ENCODE measurements around the gene TUBB4A.

Gene TUBB4A

GRCh38 chr19:6491802-6492592 is 10.1 kb downstream of the TUBB4A start:
- no peak for DNase-seq

GRCh38 chr19:6490134-6490533 is 12.0 kb downstream of the TUBB4A start:
- no peak for DNase-seq

GRCh38 chr19:6489278-6490061 is 12.6 kb downstream of the TUBB4A start:
- no peak for DNase-seq

- DNase-seq = no peak
Measured at GRCh38 chr19:6484831-6485230, 17.3 kb downstream of the TUBB4A start.

- DNase-seq = no peak
Measured at GRCh38 chr19:6484230-6484629, 17.9 kb downstream of the TUBB4A start.

- no peak for DNase-seq
Measured at GRCh38 chr19:6483235-6483634, 18.9 kb downstream of the TUBB4A start.

GRCh38 chr19:6482343-6482686 is 19.8 kb downstream of the TUBB4A start:
- no peak for DNase-seq

- no peak for DNase-seq
Measured at GRCh38 chr19:6481541-6482342, 20.4 kb downstream of the TUBB4A start, which contains the start of gene DENND1C. TSS of gene DENND1C (minus strand) at chr19:6481787. CDS start at chr19:6481695, 92 bp downstream.

GRCh38 chr19:6480848-6481415 is 21.2 kb downstream of the TUBB4A start:
- no peak for DNase-seq

- no peak for DNase-seq
Measured at GRCh38 chr19:6479836-6480398, 22.2 kb downstream of the TUBB4A start.

- no peak for DNase-seq
Measured at GRCh38 chr19:6478815-6479214, 23.3 kb downstream of the TUBB4A start.

GRCh38 chr19:6476896-6477431 is 25.1 kb downstream of the TUBB4A start:
- no peak for DNase-seq

- no peak for DNase-seq
Measured at GRCh38 chr19:6476155-6476895, 25.8 kb downstream of the TUBB4A start.

GRCh38 chr19:6475321-6476108 is 26.6 kb downstream of the TUBB4A start:
- DNase-seq = no peak

GRCh38 chr19:6473647-6474046 is 28.5 kb downstream of the TUBB4A start:
- no peak for DNase-seq

GRCh38 chr19:6472713-6473112 is 29.4 kb downstream of the TUBB4A start:
- DNase-seq = no peak

- DNase-seq = no peak
Measured at GRCh38 chr19:6471076-6471475, 31.0 kb downstream of the TUBB4A start.

GRCh38 chr19:6470173-6470572 is 31.9 kb downstream of the TUBB4A start:
- DNase-seq = no peak

- no peak for DNase-seq
Measured at GRCh38 chr19:6467384-6467783, 34.7 kb downstream of the TUBB4A start.

GRCh38 chr19:6466526-6467248 is 35.4 kb downstream of the TUBB4A start:
- no peak for DNase-seq
